HepG2 (cell line): ENCODE data around the gene TFAP2E. TPM values are rescaled to one million over a fixed set of nuclear protein-coding genes. Genes with fewer than 3 reads are reported as not detected.
A peak's percentile ranks its signal among the peaks of the same experiment; 100 is the strongest.

Experiments
- HNRNPLL ChIP-seq: fragments of 200-400 bp; formaldehyde crosslinking; IDR thresholded peaks from 2 replicates; pipeline ENCODE4 v1.6.1; 2017; ENCODE audit warnings: mild to moderate bottlenecking, low read depth, low read length; ENCODE audit not compliant: poor library complexity, severe bottlenecking
- KLF16 ChIP-seq, 2 experiments: sonication (generic) in 1 of 2; formaldehyde crosslinking in 1 of 2; IDR thresholded peaks; 2 replicates each; pipeline versions ENCODE4 v1.6.1 to v1.8.0; 2016 to 2023; ENCODE audit warnings: missing genetic modification reagents in 2 of 2, missing compliant biosample characterization in 1 of 2
- POLR2A ChIP-seq, 2 experiments: IDR thresholded peaks; 2 replicates each; pipeline ENCODE4 v1.6.1; 2011; ENCODE audit warnings: low read depth in 2 of 2, low read length in 2 of 2, mild to moderate bottlenecking in 1 of 2, moderate library complexity in 1 of 2; ENCODE audit not compliant: insufficient read depth in 1 of 2
- SOX6 ChIP-seq, 2 experiments: fragments of 450-650 bp in 1 of 2; sonication (generic) in 1 of 2; formaldehyde crosslinking in 1 of 2; IDR thresholded peaks; 2 replicates each; pipeline versions ENCODE4 v1.4.0 to v1.6.1; 2017 to 2020; ENCODE audit warnings: antibody characterized with exemption in 1 of 2, mild to moderate bottlenecking in 1 of 2, missing genetic modification reagents in 1 of 2
- TAF15 ChIP-seq: fragments of 200-400 bp; formaldehyde crosslinking; IDR thresholded peaks from one replicate; pipeline ENCODE4 v1.6.1; 2018; ENCODE audit warnings: mild to moderate bottlenecking, low read depth, low read length; ENCODE audit not compliant: poor library complexity, severe bottlenecking
- ZNF12 ChIP-seq: sonication (generic); formaldehyde crosslinking; IDR thresholded peaks from 2 replicates; pipeline ENCODE4 v1.5.0; 2020; ENCODE audit warnings: missing genetic modification reagents
- ZNF510 ChIP-seq: sonication (generic); formaldehyde crosslinking; IDR thresholded peaks from 2 replicates; pipeline ENCODE4 v1.4.0; 2020; ENCODE audit warnings: low read depth, mild to moderate bottlenecking, missing genetic modification reagents
- ZNF557 ChIP-seq: sonication (generic); formaldehyde crosslinking; IDR thresholded peaks from 2 replicates; pipeline ENCODE4 v1.4.0; 2020; ENCODE audit warnings: missing genetic modification reagents
- polyA plus RNA-seq, 8 experiments: library from polyadenylated mRNA; depleted of rRNA in 3 of 8; stranded (reverse) in 7 of 8; unstranded in 1 of 8; fragments of >200 nt; fragmentation: Illumina TruSeq in 4 of 8; extraction: Trizol in 4 of 8; gene quantifications; 2 replicates each; pipeline versions ENCODE4 v1.2.1 to v1.2.3, GENCODE V29; 2011 to 2016; ENCODE audit warnings: low read depth in 4 of 8, missing spikeins in 1 of 8, mixed read lengths in 1 of 8; ENCODE audit not compliant: insufficient read depth in 1 of 8
- total RNA-seq, 5 experiments: library from RNA; depleted of rRNA; stranded (reverse); fragments of >200 nt; fragmentation: Illumina TruSeq; extraction: Trizol; gene quantifications; 2 replicates each; pipeline ENCODE4 v1.2.3, GENCODE V29; 2016; ENCODE audit warnings: low read depth in 1 of 5
- TF ChIP-seq, protein P1 (sequence below): sonication (generic); formaldehyde crosslinking; IDR thresholded peaks from 2 replicates; pipeline ENCODE4 v1.5.0; 2020; ENCODE audit warnings: mild to moderate bottlenecking, missing genetic modification reagents, borderline replicate concordance
- TF ChIP-seq, protein P2 (sequence below): sonication (generic); formaldehyde crosslinking; IDR thresholded peaks from 2 replicates; pipeline ENCODE4 v1.4.0; 2020; ENCODE audit warnings: missing genetic modification reagents
- TF ChIP-seq, protein P3 (sequence below): fragments of 450-650 bp; IDR thresholded peaks from 2 replicates; pipeline ENCODE4 v1.6.1; 2017; ENCODE audit warnings: mild to moderate bottlenecking
- TF ChIP-seq, protein P4 (sequence below): sonication (generic); formaldehyde crosslinking; IDR thresholded peaks from 2 replicates; pipeline ENCODE4 v1.4.0; 2020; ENCODE audit warnings: missing genetic modification reagents, mild to moderate bottlenecking, borderline replicate concordance
- TF ChIP-seq, protein P5 (sequence below): IDR thresholded peaks from 2 replicates; pipeline ENCODE4 v1.6.1; 2016

Gene TFAP2E
- total and polyA plus RNA-seq, 2 of the 13 experiments (the other 11 are each of a cell fraction or from before 2014, with no cell fraction given), result 0.31 to 0.41 TPM

DNA sequence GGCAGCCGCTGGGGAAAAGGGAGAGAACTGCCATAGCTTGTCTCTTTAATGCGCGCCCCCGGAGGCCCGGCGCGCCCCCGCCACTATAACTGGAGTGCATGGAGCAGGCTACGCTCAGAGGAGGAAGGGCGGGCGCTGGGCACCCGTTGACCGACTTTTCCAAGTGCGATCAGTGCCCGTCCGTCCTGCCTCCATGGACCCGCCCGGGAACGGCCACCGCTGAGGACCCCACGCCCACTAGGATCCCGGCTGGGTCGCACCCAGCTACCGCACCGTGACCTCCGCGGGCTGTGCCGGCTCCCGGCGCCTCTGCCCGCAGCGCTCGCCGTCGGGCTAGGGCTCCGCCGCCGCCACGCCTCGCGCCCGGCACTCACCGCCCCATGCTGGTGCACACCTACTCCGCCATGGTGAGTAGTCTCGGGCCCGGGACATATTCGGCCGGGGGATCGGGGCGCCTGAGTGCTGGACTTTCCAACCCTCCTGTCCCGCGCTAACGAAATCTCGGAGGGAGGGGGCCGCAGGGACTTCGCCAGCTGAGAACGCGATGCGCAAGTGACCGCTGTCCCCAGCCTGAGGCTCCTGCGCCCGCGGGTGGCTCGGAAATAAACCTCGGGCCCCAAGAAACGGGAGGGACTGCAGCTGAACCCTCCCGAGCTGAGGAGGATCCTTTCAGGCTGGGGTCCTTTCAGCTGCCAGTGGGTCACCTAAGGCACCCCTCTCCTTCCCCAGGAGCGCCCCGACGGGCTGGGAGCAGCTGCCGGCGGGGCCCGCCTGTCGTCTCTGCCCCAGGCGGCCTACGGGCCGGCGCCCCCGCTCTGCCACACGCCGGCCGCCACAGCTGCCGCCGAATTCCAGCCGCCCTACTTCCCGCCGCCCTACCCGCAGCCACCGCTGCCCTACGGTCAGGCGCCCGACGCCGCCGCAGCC, at the start of gene TFAP2E (continued):
- TF ChIP-seq, protein P1, sequence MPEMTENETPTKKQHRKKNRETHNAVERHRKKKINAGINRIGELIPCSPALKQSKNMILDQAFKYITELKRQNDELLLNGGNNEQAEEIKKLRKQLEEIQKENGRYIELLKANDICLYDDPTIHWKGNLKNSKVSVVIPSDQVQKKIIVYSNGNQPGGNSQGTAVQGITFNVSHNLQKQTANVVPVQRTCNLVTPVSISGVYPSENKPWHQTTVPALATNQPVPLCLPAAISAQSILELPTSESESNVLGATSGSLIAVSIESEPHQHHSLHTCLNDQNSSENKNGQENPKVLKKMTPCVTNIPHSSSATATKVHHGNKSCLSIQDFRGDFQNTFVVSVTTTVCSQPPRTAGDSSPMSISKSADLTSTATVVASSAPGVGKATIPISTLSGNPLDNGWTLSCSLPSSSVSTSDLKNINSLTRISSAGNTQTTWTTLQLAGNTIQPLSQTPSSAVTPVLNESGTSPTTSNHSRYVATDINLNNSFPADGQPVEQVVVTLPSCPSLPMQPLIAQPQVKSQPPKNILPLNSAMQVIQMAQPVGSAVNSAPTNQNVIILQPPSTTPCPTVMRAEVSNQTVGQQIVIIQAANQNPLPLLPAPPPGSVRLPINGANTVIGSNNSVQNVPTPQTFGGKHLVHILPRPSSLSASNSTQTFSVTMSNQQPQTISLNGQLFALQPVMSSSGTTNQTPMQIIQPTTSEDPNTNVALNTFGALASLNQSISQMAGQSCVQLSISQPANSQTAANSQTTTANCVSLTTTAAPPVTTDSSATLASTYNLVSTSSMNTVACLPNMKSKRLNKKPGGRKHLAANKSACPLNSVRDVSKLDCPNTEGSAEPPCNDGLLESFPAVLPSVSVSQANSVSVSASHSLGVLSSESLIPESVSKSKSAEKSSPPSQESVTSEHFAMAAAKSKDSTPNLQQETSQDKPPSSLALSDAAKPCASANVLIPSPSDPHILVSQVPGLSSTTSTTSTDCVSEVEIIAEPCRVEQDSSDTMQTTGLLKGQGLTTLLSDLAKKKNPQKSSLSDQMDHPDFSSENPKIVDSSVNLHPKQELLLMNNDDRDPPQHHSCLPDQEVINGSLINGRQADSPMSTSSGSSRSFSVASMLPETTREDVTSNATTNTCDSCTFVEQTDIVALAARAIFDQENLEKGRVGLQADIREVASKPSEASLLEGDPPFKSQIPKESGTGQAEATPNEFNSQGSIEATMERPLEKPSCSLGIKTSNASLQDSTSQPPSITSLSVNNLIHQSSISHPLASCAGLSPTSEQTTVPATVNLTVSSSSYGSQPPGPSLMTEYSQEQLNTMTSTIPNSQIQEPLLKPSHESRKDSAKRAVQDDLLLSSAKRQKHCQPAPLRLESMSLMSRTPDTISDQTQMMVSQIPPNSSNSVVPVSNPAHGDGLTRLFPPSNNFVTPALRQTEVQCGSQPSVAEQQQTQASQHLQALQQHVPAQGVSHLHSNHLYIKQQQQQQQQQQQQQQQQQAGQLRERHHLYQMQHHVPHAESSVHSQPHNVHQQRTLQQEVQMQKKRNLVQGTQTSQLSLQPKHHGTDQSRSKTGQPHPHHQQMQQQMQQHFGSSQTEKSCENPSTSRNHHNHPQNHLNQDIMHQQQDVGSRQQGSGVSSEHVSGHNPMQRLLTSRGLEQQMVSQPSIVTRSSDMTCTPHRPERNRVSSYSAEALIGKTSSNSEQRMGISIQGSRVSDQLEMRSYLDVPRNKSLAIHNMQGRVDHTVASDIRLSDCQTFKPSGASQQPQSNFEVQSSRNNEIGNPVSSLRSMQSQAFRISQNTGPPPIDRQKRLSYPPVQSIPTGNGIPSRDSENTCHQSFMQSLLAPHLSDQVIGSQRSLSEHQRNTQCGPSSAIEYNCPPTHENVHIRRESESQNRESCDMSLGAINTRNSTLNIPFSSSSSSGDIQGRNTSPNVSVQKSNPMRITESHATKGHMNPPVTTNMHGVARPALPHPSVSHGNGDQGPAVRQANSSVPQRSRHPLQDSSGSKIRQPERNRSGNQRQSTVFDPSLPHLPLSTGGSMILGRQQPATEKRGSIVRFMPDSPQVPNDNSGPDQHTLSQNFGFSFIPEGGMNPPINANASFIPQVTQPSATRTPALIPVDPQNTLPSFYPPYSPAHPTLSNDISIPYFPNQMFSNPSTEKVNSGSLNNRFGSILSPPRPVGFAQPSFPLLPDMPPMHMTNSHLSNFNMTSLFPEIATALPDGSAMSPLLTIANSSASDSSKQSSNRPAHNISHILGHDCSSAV, result no peak
- TF ChIP-seq ZNF12 (CRISPR knock-in tag) (no peak), ZNF510 (no peak), ZNF557 (CRISPR knock-in tag) (no peak), KLF16 (CRISPR knock-in tag; IDR thresholded peaks at IDR 0.05) (no peak), POLR2A (IDR thresholded peaks at IDR 0.05; ENCODE audit: insufficient read depth in 1 of 2, low read depth in 2 of 2, low read length in 2 of 2) (0 out of 4 replicates have a peak, but pooled peaks of 1 of the 2 experiments have one; percentile 28), TAF15 (peak; percentile 15), SOX6 (IDR thresholded peaks at IDR 0.05) (no peak), SOX6 (CRISPR knock-in tag; IDR thresholded peaks at IDR 0.05) (no peak), HNRNPLL (peak; percentile 65)
- TF ChIP-seq, protein P2, sequence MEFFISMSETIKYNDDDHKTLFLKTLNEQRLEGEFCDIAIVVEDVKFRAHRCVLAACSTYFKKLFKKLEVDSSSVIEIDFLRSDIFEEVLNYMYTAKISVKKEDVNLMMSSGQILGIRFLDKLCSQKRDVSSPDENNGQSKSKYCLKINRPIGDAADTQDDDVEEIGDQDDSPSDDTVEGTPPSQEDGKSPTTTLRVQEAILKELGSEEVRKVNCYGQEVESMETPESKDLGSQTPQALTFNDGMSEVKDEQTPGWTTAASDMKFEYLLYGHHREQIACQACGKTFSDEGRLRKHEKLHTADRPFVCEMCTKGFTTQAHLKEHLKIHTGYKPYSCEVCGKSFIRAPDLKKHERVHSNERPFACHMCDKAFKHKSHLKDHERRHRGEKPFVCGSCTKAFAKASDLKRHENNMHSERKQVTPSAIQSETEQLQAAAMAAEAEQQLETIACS (CRISPR knock-in tag), result peak; percentile 90
- TF ChIP-seq, protein P3, sequence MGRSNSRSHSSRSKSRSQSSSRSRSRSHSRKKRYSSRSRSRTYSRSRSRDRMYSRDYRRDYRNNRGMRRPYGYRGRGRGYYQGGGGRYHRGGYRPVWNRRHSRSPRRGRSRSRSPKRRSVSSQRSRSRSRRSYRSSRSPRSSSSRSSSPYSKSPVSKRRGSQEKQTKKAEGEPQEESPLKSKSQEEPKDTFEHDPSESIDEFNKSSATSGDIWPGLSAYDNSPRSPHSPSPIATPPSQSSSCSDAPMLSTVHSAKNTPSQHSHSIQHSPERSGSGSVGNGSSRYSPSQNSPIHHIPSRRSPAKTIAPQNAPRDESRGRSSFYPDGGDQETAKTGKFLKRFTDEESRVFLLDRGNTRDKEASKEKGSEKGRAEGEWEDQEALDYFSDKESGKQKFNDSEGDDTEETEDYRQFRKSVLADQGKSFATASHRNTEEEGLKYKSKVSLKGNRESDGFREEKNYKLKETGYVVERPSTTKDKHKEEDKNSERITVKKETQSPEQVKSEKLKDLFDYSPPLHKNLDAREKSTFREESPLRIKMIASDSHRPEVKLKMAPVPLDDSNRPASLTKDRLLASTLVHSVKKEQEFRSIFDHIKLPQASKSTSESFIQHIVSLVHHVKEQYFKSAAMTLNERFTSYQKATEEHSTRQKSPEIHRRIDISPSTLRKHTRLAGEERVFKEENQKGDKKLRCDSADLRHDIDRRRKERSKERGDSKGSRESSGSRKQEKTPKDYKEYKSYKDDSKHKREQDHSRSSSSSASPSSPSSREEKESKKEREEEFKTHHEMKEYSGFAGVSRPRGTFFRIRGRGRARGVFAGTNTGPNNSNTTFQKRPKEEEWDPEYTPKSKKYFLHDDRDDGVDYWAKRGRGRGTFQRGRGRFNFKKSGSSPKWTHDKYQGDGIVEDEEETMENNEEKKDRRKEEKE, result no peak
- TF ChIP-seq, protein P4, sequence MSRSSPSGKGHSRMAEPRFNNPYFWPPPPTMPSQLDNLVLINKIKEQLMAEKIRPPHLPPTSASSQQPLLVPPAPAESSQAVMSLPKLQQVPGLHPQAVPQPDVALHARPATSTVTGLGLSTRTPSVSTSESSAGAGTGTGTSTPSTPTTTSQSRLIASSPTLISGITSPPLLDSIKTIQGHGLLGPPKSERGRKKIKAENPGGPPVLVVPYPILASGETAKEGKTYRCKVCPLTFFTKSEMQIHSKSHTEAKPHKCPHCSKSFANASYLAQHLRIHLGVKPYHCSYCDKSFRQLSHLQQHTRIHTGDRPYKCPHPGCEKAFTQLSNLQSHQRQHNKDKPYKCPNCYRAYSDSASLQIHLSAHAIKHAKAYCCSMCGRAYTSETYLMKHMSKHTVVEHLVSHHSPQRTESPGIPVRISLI (CRISPR knock-in tag), result no peak
- TF ChIP-seq, protein P5, sequence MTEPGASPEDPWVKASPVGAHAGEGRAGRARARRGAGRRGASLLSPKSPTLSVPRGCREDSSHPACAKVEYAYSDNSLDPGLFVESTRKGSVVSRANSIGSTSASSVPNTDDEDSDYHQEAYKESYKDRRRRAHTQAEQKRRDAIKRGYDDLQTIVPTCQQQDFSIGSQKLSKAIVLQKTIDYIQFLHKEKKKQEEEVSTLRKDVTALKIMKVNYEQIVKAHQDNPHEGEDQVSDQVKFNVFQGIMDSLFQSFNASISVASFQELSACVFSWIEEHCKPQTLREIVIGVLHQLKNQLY (CRISPR knock-in tag), result no peak
